HepG2 (cell line): ENCODE results near the gene CNTN2. TPM values are rescaled to one million over a fixed set of nuclear protein-coding genes. Genes with fewer than 3 reads are reported as not detected.

Experiments
- ATAC-seq: fragments of 200-7000 bp; cut with Tn5 transposase; 3 replicates; pipeline ENCODE4 v1.9.1; 2020; ENCODE audit warnings: mild to moderate bottlenecking, moderate library complexity
- BruUV-seq: library from RNA; stranded (reverse); fragments of 400-500 nt; replicated peaks from 2 replicates; lab custom pipeline; 2021; lab: Mats Ljungman, UMichigan
- CTCF ChIA-PET: fragments of 300-600 bp; formaldehyde crosslinking; extraction: SDS; loops from one replicate; lab custom pipeline; 2021; ENCODE audit warnings: low total read pairs, inconsistent platforms, low intra/inter-chr PET ratio; lab: Yijun Ruan, JAX
- POLR2A ChIA-PET: fragments of 350-600 bp; sonication (Branson Sonifier 250); formaldehyde crosslinking; loops from one replicate; lab custom pipeline; 2020; ENCODE audit warnings: antibody characterized with exemption, inconsistent platforms; lab: Yijun Ruan, JAX
- DNase-seq: peaks from one replicate; pipeline ENCODE4 v3.0.0-alpha.2; 2015; ENCODE audit warnings: low spot score
- FAIRE-seq: peaks from 3 replicates; lab custom pipeline; 2011; peaks lifted over from hg19 to GRCh38; lab: Jason Lieb, UNC
- H2AFZ ChIP-seq: one replicate; pipeline ENCODE4 v1.6.1; 2011; ENCODE audit warnings: low read length, inconsistent platforms
- H3K27ac ChIP-seq: fragments of 300-600 bp; 3 replicates; pipeline ENCODE4 v1.8.0; 2011; ENCODE audit warnings: mixed run types, mild to moderate bottlenecking, mixed read lengths, low read length, inconsistent platforms; ENCODE audit not compliant: insufficient read depth; ENCODE audit errors: extremely low read length
- H3K27me3 ChIP-seq, 2 experiments: fragments of 200-600 bp in 1 of 2; 2 replicates in 1 of 2; 3 replicates in 1 of 2; pipeline versions ENCODE4 v1.6.0 to v1.8.0; 2011; ENCODE audit warnings: low read length in 2 of 2, mild to moderate bottlenecking in 2 of 2, moderate library complexity in 2 of 2, inconsistent platforms in 1 of 2; ENCODE audit not compliant: insufficient read depth in 2 of 2, control insufficient read depth in 1 of 2
- H3K36me3 ChIP-seq, 2 experiments: fragments of 200-600 bp in 1 of 2; replicated peaks in 1 of 2; 2 replicates in 1 of 2; 3 replicates in 1 of 2; pipeline versions ENCODE4 v1.5.1 to v1.8.0; 2011; ENCODE audit warnings: low read length in 2 of 2, inconsistent platforms in 1 of 2; ENCODE audit not compliant: insufficient read depth in 2 of 2, control insufficient read depth in 1 of 2
- H3K4me1 ChIP-seq: 2 replicates; pipeline ENCODE4 v1.5.1; 2012; ENCODE audit warnings: low read length, inconsistent platforms; ENCODE audit not compliant: insufficient read depth
- H3K4me2 ChIP-seq: 2 replicates; pipeline ENCODE4 v1.6.0; 2011; ENCODE audit warnings: low read depth, low read length, inconsistent platforms
- H3K4me3 ChIP-seq, 3 experiments: fragments of 200-600 bp in 1 of 3; sonication (generic), shearing (Covaris generic) in 1 of 3; replicated peaks in 1 of 3; 2 replicates each; pipeline ENCODE4 v1.5.1; 2011 to 2016; ENCODE audit warnings: low read length in 3 of 3, inconsistent platforms in 2 of 3, low read depth in 2 of 3, mild to moderate bottlenecking in 2 of 3, control low read depth in 1 of 3, mixed read lengths in 1 of 3; ENCODE audit not compliant: insufficient read depth in 1 of 3
- H3K79me2 ChIP-seq: one replicate; pipeline ENCODE4 v1.6.1; 2011; ENCODE audit warnings: low read length, inconsistent platforms; ENCODE audit not compliant: insufficient read depth
- H3K9ac ChIP-seq: 2 replicates; pipeline ENCODE4 v1.6.0; 2011; ENCODE audit warnings: mild to moderate bottlenecking, low read depth, low read length, inconsistent platforms; ENCODE audit not compliant: insufficient read depth
- H3K9me3 ChIP-seq: 2 replicates; pipeline ENCODE4 v1.5.1; 2012; ENCODE audit warnings: mild to moderate bottlenecking, low read length
- H4K20me1 ChIP-seq: 2 replicates; pipeline ENCODE4 v1.6.0; 2011; ENCODE audit warnings: inconsistent platforms, mild to moderate bottlenecking, low read length, moderate library complexity; ENCODE audit not compliant: insufficient read depth
- CEBPB ChIP-seq: IDR thresholded peaks from 2 replicates; pipeline ENCODE4 v1.6.1; 2011; ENCODE audit warnings: low read depth, low read length, improper control_type of control experiment, borderline replicate concordance
- FOXC1 ChIP-seq: sonication (generic); formaldehyde crosslinking; IDR thresholded peaks from 2 replicates; pipeline ENCODE4 v1.8.0; 2022; ENCODE audit warnings: mild to moderate bottlenecking, missing genetic modification reagents, borderline replicate concordance
- NFATC3 ChIP-seq: sonication (generic); formaldehyde crosslinking; IDR thresholded peaks from 2 replicates; pipeline ENCODE4 v1.5.1; 2020; ENCODE audit warnings: mild to moderate bottlenecking, missing genetic modification reagents
- TRIM24 ChIP-seq: sonication (generic); formaldehyde crosslinking; IDR thresholded peaks from 2 replicates; pipeline ENCODE4 v1.8.0; 2022; ENCODE audit warnings: mild to moderate bottlenecking, missing genetic modification reagents
- ZIK1 ChIP-seq: sonication (generic); formaldehyde crosslinking; IDR thresholded peaks from 2 replicates; pipeline ENCODE4 v1.5.0; 2020; ENCODE audit warnings: mild to moderate bottlenecking, low read depth, missing genetic modification reagents, borderline replicate concordance
- ZNF850 ChIP-seq: sonication (generic); formaldehyde crosslinking; conservative IDR thresholded peaks from 2 replicates; pipeline ENCODE4 v1.9.0; 2021; ENCODE audit warnings: mild to moderate bottlenecking, missing genetic modification reagents
- WGBS: methylation state at CpG from one replicate; pipeline ENCODE4 v1.1.6; 2017; ENCODE audit warnings: low lambda C conversion rate; 5-methylcytosine and 5-hydroxymethylcytosine counted together
- in situ Hi-C: cut with HindIII; loops from 2 replicates; pipeline ENCODE4 v1.10.0; 2017; ENCODE audit warnings: low pct_unique_long_range_greater_than_20kb; ENCODE audit not compliant: extremely low pct_ligation_motif_present
- intact Hi-C: fragments of 100-400 bp; cut with micrococcal nuclease; formaldehyde crosslinking; loops from one replicate; pipeline ENCODE4 v1.10.0; 2022; ENCODE audit not compliant: unreplicated experiment
- polyA plus RNA-seq, 8 experiments: library from polyadenylated mRNA; depleted of rRNA in 3 of 8; stranded (reverse) in 7 of 8; unstranded in 1 of 8; fragments of >200 nt; fragmentation: Illumina TruSeq in 4 of 8; extraction: Trizol in 4 of 8; gene quantifications; 2 replicates each; pipeline versions ENCODE4 v1.2.1 to v1.2.3, GENCODE V29; 2011 to 2016; ENCODE audit warnings: low read depth in 4 of 8, missing spikeins in 1 of 8, mixed read lengths in 1 of 8; ENCODE audit not compliant: insufficient read depth in 1 of 8
- total RNA-seq, 5 experiments: library from RNA; depleted of rRNA; stranded (reverse); fragments of >200 nt; fragmentation: Illumina TruSeq; extraction: Trizol; gene quantifications; 2 replicates each; pipeline ENCODE4 v1.2.3, GENCODE V29; 2016; ENCODE audit warnings: low read depth in 1 of 5
- TF ChIP-seq, protein P1 (sequence below): IDR thresholded peaks from 2 replicates; pipeline ENCODE4 v1.6.1; 2016; ENCODE audit warnings: low read depth

CNTN2 gene
- total and polyA plus RNA-seq, 2 of the 13 experiments (the other 11 are each of a cell fraction or from before 2014, with no cell fraction given) = not detected

DNA sequence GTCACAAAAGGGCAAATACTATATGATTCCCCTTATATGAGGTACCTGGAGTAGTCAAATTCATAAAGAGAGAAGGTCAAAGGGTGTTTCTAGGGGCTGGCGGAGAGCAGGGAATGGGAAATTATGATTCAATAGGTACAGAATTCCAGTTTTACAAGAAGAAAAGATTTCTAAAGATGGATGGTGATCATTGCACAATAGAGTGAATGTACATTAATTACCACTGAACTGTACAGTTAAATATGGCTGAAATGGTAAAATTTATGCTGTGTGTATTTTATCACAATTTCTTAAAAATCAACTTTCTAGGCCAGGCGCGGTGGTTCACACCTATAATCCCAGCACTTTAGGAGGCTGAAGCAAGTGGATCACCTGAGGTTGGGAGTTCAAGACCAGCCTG, 59.4 kb downstream of the CNTN2 start:
- Histone ChIP-seq H3K4me3 (no peak overlapping the region), H3K27me3 (no peaks in the 10 kb centered on the region; a peak in 1 of 5 replicates), H3K36me3 (peaks cover 13 to 87% of the 10 kb centered on the region in 2 experiments), H2AFZ (no peak overlapping the region), H3K9ac (no peak overlapping the region), H3K27ac (no peak overlapping the region), H3K79me2 (no peaks in the 10 kb centered on the region), H3K9me3 (no peaks in the 10 kb centered on the region), H3K4me2 (no peak overlapping the region), H4K20me1 (no peaks in the 10 kb centered on the region), H3K4me1 (no peaks in the 10 kb centered on the region)
- no peak for DNase-seq
- no peak for FAIRE-seq
- 100% methylated on average over 3 of the region's 3 CpGs for WGBS
- no TSS peak for BruUV-seq
- in situ Hi-C loops = no loop called here
- ATAC-seq = no peak
- intact Hi-C loops = no loop called here
- CTCF ChIA-PET = no interaction called here
- TF ChIP-seq NFATC3 (no peak), ZNF850 (CRISPR knock-in tag) (no peak), CEBPB (peak; percentile 19; the same call in 1 of the 2 replicates)
- POLR2A ChIA-PET = no interaction called here

DNA sequence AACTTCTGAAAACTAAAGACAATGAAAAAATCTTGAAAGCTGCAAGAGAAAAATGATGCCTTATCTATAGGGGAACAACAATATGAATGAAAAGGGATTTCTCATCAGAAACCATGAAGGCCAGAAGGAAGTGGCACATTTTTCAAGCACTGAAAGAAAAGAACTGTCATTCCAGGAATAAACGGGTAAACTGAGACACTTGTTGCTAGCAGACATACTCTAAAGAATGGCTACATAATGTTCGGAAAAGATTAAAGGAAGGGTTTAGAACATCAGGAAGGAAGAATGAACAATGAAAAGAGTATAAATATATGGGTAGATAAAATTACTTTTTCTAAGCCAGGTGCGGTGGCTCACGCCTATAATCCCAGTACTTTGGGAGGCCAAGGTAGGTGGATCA, 64.3 kb downstream of the CNTN2 start:
- FAIRE-seq = no peak
- CTCF ChIA-PET = no interaction called here
- no TSS peak for BruUV-seq

More for the DNA sequence above, 64.3 kb downstream of the CNTN2 start:
- peaks cover 3 to 52% of the 10 kb centered on the region in 2 experiments for H3K36me3 ChIP-seq
- H2AFZ ChIP-seq = no peak overlapping the region
- H3K4me3 ChIP-seq = no peak overlapping the region
- DNase-seq = no peak
- in situ Hi-C loops (no loop called here), intact Hi-C loops (no loop called here)
- ATAC-seq = no peak
- TF ChIP-seq, protein P1, sequence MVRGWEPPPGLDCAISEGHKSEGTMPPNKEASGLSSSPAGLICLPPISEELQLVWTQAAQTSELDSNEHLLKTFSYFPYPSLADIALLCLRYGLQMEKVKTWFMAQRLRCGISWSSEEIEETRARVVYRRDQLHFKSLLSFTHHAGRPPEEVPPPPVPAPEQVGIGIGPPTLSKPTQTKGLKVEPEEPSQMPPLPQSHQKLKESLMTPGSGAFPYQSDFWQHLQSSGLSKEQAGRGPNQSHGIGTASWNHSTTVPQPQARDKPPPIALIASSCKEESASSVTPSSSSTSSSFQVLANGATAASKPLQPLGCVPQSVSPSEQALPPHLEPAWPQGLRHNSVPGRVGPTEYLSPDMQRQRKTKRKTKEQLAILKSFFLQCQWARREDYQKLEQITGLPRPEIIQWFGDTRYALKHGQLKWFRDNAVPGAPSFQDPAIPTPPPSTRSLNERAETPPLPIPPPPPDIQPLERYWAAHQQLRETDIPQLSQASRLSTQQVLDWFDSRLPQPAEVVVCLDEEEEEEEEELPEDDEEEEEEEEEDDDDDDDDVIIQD (CRISPR knock-in tag) = no peak
- no peak for TF ChIP-seq FOXC1
- TF ChIP-seq ZIK1 = no peak
- TF ChIP-seq TRIM24 = no peak
- no peak overlapping the region for H3K9ac ChIP-seq
- H3K27ac ChIP-seq = no peak overlapping the region
- WGBS = 98% methylated on average over 4 of the region's 4 CpGs
- H3K79me2 ChIP-seq = no peaks in the 10 kb centered on the region
- H3K9me3 ChIP-seq = no peaks in the 10 kb centered on the region
- H3K4me1 ChIP-seq = no peaks in the 10 kb centered on the region
- no peaks in the 10 kb centered on the region for H3K27me3 ChIP-seq
- no peak overlapping the region for H3K4me2 ChIP-seq
- POLR2A ChIA-PET = no interaction called here
- H4K20me1 ChIP-seq = no peaks in the 10 kb centered on the region
